GM19193 (cell line): Measurements from ENCODE around the gene GLP1R.

Experiments used
- POLR2A ChIP-seq: IDR thresholded peaks from 4 replicates; pipeline ENCODE4 v1.6.1; 2011; ENCODE audit not compliant: insufficient read depth, insufficient read length; ENCODE audit errors: extremely low read depth

The GLP1R gene

DNA sequence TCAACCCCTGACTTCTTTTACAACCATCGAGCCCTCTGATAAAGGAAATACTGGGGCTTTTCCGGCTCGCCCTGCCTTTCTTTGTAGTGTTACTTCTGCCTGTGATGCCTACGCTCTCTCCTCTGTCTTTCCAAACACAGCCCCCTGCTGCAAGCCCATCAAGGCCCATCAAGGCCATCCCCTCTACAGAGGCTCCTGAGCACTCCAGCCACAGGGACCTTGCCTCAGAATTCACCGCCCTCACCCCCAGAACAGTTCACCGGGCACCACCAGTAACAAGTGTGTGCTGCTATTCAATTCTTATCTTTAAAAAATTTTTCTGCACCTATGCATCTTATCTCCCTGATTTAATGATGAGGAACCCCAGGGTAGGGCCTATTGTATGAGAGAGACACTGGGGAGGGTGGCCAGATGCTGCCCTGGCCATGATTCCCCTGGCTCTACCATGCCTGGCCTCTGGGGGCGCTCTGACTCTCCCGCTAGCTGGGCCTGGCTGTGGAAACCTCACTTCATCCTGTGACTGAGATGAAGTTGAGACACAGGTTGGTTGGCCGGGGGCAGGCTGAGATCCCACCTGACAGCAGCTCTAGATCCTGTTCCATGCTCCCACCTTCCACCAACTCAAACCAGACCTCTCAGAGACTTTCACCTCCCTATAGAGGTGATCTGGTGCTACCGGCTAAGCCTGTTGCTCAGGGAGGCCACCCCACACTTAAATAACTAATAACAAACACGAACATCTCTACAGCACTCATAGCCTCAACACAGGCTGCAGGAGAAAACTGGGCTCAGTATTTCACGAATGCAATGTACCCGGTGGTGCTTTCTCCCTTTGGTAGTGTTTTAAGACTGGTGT lies 19.2 kb upstream of the GLP1R start:
- no peak for TF ChIP-seq POLR2A

DNA sequence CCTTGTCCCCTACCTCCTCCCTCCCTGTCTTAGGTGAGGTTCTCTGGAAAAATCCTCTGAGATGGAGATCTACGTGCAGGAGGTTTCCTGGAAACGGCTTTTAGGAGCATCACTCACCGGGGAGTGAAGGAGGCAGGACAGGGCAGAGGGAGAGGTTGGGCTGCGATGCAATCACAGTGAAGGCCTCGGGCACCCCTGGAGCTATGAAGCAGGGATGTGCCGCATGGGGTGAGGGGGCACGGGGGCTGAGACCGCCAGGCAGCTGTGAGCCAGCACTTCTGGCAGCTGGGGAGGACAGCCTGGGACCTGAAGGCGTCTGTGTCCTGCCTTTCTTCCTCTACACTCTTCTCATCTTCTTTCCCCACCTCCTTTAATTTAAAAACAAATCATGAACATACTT lies 12.9 kb upstream of the GLP1R start:
- TF ChIP-seq POLR2A = no peak

- TF ChIP-seq POLR2A = no peak
Observed at GRCh38 chr6:39037082-39037508, 11.5 kb upstream of the GLP1R start.

- TF ChIP-seq POLR2A = no peak
Observed at GRCh38 chr6:39037707-39038106, 10.9 kb upstream of the GLP1R start.

DNA sequence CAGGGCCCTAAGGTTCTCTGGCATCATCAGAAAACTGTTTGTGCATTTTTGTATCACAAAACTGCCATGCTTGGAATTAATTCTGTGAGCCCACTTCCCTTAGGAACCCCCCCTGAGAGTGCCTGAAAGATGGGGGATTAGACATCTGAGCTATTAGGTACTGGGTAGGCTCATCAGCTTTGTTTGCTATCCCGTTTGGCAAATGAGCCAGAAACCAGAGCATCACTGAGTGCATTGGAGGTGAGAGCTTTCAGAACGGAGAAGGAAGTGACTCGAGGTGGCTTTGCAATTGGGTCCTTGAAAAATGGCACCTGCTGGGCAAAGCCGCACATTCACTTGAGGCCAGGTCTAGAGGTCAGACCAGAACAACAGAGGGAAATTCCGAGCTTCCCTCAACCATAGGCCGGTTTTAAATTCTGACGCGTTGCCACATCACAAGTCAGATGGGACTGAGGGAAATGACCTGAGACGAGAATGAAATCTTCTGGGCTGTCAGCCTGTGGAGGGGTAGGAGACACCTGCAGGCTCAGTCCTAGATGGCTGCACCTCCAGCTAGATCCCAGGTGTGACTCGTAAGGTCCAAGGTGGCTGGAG lies 8.4 kb upstream of the GLP1R start:
- no peak for TF ChIP-seq POLR2A

GRCh38 chr6:39041072-39041471 lies 7.5 kb upstream of the GLP1R start:
- no peak for TF ChIP-seq POLR2A

- no peak for TF ChIP-seq POLR2A
Observed at GRCh38 chr6:39043776-39044175, 4.8 kb upstream of the GLP1R start.

DNA sequence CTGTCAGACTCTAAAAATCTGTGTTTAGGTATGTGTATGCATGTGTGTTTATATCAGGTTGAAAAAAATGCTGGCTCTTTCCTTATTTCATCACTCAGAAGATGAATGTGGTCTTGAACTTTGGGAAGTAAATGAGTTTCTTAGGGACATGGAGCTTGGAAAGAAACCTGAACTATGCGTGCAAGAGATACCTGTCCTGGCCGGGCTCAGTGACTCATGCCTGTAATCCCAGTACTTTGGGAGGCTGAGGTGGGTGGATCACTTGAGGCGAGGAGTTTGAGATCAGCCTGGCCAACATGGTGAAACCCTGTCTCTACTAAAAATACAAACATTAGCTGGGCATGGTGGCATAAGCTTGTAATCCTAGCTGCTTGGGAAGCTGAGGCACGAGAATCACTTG lies 4.4 kb upstream of the GLP1R start:
- TF ChIP-seq POLR2A = no peak

GRCh38 chr6:39047434-39048327 lies 900 bp upstream of the GLP1R start:
- no peak for TF ChIP-seq POLR2A

DNA sequence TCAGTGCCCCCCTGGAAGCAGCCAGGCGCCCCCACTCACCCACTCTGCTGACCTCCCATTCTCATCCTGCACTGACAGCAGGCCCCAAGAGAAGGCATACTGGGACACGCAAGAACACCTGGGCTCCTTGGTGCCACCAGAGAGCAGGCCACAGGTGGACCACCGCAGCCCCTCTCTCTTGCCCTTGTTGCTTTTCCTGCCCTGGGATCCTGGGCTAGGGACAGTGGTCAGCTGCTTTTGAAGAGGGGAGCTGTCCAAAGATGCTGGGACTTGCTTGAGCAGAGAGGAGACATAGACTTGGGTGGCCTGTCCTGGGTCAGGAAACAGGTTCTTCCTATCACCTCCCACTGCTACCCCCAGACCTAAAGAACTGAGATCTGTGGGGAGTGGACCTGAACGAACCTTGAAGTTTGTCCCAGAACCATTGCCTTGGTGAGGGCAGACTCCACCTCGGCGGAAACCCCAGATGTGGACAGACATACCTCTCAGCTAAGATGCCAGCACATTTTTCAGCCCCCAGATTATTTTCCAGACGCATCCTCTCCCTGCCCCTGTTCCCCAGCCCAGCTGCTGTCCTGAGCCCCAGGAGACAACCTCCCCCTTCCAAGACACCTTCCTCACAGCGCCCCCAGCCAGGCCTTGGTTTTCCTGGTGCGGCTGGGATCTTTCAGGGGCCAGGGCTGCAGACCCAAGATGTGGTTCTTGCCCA lies 1.1 kb downstream of the GLP1R start:
- no peak for TF ChIP-seq POLR2A

GRCh38 chr6:39050453-39051112 lies 2.0 kb downstream of the GLP1R start:
- no peak for TF ChIP-seq POLR2A

GRCh38 chr6:39051399-39052122 lies 3.0 kb downstream of the GLP1R start:
- no peak for TF ChIP-seq POLR2A

DNA sequence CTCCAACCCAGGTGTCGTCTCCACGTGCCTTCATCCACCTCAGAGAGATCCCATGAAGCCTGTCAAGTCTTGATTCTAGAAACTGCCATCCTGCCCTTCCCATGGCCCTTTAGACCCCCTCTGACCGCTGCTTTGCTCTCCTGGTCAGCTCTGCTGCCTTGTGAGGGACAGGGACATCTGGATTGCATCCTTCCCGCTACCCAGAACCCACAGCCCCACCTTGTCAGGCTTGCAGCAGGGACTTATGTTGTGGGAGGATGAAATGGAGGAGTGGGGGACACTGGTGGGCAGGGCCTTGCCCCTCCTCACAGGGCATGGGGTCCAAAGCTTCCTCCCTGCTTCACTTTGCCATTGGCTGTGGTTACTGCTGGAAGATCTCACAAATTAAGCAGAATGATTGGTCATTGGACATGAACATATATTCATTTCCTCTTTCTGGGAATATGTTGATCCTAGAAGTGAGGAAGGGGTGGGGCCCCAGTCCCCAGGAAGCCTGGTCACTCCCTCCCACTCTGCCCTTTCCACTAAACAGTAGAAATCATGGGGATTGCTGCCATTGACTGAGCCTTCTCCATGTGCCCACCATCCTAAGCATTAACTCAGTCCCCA lies 4.5 kb downstream of the GLP1R start:
- TF ChIP-seq POLR2A = no peak
